Measurements from ENCODE around the gene ARFIP1. TPM values are rescaled to one million over a fixed set of nuclear protein-coding genes. Genes with fewer than 3 reads are reported as not detected.

Gene ARFIP1
- total RNA-seq, 1 donor from 2014 or later = 68.0 TPM

GRCh38 chr4:152936446-152937335, 156.9 kb downstream of the ARFIP1 start:
- TF ChIP-seq EZH2 (IDR thresholded peaks at IDR 0.05) = no peak
- peak; percentile 58 for TF ChIP-seq EZH2phosphoT487 (IDR thresholded peaks at IDR 0.05)
- TF ChIP-seq CTCF (IDR thresholded peaks at IDR 0.05) = no peak
- Histone ChIP-seq H3K9me3 (ENCODE audit: low read depth) (no peaks in the 10 kb centered on the region), H3K9ac (no peak overlapping the region), H3F3A (ENCODE audit: low read depth) (peaks cover 32% of the 10 kb centered on the region), H3K79me2 (ENCODE audit: low read depth) (peaks cover 23% of the 10 kb centered on the region), H4K20me1 (ENCODE audit: low read depth) (peaks cover 37% of the 10 kb centered on the region), H3K4me3 (peak overlapping the region; percentile 79), H3K4me2 (peak overlapping the region; percentile 84), H3K27ac (no peak overlapping the region), H3K27me3 (peaks cover 45% of the 10 kb centered on the region), H3K36me3 (no peaks in the 10 kb centered on the region), H2AFZ (replicated peaks) (peak overlapping the region; percentile 95), H3K4me1 (peaks cover 23% of the 10 kb centered on the region)
- peaks cover 16% of the 10 kb centered on the region for H3K4me1 Mint-ChIP-seq
- peak overlapping the region; percentile 82 for H3K4me3 Mint-ChIP-seq
- H3K27me3 Mint-ChIP-seq (ENCODE audit: insufficient read depth, low read depth) = peaks cover 44% of the 10 kb centered on the region
- peaks cover 6% of the 10 kb centered on the region for H3K9me3 Mint-ChIP-seq
- DNase-seq (ENCODE audit: low spot score) = peak; percentile 71
- no peak overlapping the region for H3K27ac Mint-ChIP-seq
- H3K36me3 Mint-ChIP-seq = peaks cover 8% of the 10 kb centered on the region

- no peak overlapping the region for H3K9ac ChIP-seq
These were observed 157.8 kb downstream of the ARFIP1 start for GRCh38 chr4:152937336-152938236.

More at GRCh38 chr4:152937336-152938236, 157.8 kb downstream of the ARFIP1 start:
- Histone ChIP-seq H3K79me2 (ENCODE audit: low read depth) (peaks cover 23% of the 10 kb centered on the region), H3F3A (ENCODE audit: low read depth) (peaks cover 32% of the 10 kb centered on the region), H3K27me3 (peaks cover 45% of the 10 kb centered on the region), H2AFZ (replicated peaks) (peak overlapping the region; percentile 95), H3K36me3 (no peaks in the 10 kb centered on the region), H3K9me3 (ENCODE audit: low read depth) (no peaks in the 10 kb centered on the region), H3K4me1 (peaks cover 23% of the 10 kb centered on the region), H3K27ac (no peak overlapping the region), H3K4me2 (peak overlapping the region; percentile 84), H4K20me1 (ENCODE audit: low read depth) (peaks cover 37% of the 10 kb centered on the region), H3K4me3 (peak overlapping the region; percentile 79)
- Mint-ChIP-seq H3K4me3 (peak overlapping the region; percentile 84), H3K27me3 (ENCODE audit: insufficient read depth, low read depth) (peaks cover 48% of the 10 kb centered on the region), H3K9me3 (peaks cover 6% of the 10 kb centered on the region), H3K36me3 (peaks cover 8% of the 10 kb centered on the region), H3K27ac (no peak overlapping the region), H3K4me1 (peaks cover 16% of the 10 kb centered on the region)
- DNase-seq (ENCODE audit: low spot score) = peak; percentile 61
- TF ChIP-seq CTCF (IDR thresholded peaks at IDR 0.05) (no peak), EZH2phosphoT487 (IDR thresholded peaks at IDR 0.05) (no peak), EZH2 (IDR thresholded peaks at IDR 0.05) (no peak)

All from neural progenitor cell (in vitro differentiated cells).